Measurements from ENCODE around the gene C6orf132.

DNA sequence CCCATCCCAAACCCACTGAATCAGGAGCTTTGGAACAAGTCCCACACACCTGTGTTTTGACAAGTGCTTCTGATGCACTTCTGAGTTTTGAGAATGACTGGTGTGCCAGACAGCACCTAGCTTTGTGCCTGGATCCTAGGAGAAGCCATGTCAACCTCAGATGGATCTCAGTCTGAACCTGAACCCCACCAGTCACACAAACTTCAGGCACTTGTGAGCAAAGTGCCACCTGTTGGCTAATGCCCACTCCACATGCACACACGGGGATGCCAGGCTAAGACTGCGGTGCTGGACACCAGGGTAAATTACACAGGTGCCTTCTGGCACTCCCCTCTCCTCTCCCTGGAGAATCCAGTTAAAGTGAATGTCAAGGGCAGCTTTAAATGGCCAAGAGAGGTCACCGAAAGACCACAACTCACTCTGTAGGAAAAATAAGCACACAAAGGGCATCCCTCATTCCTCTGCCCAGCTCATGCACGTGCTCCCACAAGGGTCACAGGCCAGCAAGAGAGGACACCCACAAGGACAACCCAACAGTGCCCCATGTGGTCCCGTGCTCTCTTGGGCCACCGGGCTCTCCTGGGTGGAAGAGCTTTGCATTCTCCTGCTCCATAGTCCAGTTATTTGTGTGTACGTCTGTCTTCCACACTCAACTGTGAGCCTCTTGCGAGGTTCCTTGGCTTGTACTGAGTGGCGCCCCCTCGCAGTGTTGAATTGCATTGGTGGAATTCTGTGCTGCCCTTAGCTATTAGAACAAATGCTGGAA, 46.5 kb downstream of the C6orf132 start:
- TF ChIP-seq CTCF (IDR thresholded peaks at IDR 0.05; ENCODE audit: low read depth, low read length): no peak; the same call in 1 of the 2 replicates
- no peak for TF ChIP-seq EZH2phosphoT487 (IDR thresholded peaks at IDR 0.05; ENCODE audit: low read depth)
